HG02885 (cell line): ENCODE measurements around the gene AGA.

Experiments
- ATAC-seq: cut with Tn5 transposase; IDR thresholded peaks from one replicate; pipeline ENCODE4 v1.9.1; 2021; ENCODE audit warnings: mild to moderate bottlenecking; ENCODE audit not compliant: unreplicated experiment, poor library complexity

The AGA gene

GRCh38 chr4:177393236-177393635 lies 49.0 kb downstream of the AGA start:
- ATAC-seq: peak; percentile 80

- ATAC-seq: no peak
Observed at GRCh38 chr4:177391953-177392352, 50.3 kb downstream of the AGA start.

DNA sequence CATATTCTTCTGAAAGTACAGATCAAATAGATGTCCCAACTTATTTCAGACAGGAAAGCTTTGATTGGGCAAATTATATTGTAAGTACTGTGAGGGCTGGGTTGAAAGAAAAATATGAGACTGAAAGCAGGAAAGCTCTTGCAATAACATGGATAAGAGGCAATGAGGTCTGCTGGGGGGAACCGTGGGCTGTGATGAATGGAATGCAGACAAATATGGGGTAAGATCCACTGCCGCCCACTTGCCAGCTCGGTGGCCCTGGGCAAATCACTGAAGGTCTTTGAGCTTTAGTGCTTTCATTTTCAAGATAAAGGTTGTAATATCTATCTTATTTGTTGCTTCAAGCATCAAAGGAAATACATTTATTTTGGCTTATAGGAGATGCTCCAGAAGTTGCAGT lies 51.0 kb downstream of the AGA start:
- no peak for ATAC-seq

DNA sequence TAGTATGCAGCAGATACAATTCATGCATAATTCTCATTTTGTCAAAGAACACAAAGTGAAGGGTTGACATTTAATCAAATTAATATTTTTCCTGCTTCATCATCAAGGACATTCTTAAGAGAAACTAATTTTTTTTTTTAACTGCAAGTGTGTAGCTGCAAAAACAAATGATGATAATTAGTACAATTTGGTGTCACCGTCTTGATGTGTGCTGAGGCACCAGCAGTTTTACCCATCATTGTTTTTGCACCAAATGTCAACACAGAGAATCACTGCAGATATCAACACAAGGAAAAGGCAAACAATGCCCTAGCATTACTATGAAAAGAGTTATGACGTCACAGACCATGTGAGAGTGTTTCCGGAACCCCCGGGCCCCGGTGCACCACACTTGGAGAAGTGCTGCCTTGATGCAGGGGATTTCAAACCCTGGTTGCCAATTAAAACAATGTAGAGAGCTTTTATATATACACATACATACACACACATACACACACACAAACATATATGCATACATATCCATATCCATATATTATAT lies 55.9 kb downstream of the AGA start:
- ATAC-seq: no peak

DNA sequence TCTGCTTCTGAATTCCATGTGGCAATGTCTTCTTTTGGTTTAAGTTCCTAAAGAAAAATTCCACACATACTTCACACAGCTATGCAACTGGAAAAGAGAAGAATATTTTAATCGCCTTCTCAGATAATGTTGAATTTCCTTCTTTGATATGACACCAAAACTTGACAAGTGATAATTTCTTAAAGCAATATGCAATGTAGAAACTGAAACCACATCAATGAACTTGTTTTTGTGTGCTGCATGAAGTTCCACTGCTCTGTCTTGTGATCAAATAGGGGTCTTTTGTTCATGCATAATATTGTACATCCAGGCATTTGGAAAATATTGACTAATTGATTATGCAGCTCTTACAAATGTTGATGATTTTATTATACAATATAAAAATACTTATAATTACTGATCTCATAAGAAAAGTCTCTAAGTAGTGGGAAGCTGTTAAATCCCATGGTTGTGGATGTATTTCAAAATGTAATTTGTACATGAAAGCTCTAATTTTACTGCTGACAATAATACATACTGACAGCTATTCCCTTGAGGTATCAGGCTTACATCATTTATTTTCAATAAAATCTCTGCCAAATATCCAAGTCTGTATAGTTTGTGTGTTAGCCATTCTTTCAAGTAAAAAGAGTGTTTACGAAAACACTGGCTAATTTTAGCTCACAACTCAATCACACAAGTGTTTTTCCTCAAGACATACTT lies 56.5 kb downstream of the AGA start:
- ATAC-seq: no peak

DNA sequence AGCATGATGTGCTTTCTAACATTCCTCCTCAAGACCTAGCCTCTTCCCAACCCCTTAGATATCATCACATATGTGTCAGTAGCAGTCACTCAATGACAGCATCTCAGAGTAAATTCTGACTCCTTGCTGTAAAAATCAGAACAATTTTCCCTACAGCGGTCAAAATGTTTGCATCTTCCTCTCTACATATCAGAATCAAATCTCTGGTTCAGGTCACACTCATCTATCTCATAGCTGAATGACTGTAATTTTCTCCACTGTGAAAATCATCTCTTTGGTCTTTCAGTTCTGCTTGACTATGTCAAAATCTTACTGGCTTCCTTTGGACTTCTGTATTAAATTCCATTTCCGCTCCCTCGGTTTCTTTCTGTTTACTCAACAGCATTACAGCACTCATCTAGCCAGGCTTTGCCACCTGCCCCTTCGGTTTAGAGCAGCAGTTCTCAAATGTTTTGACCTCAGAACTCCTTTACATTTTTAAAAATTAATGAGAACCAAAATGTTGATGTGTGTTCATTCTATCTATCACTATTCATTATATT lies 57.3 kb downstream of the AGA start:
- no peak for ATAC-seq

DNA sequence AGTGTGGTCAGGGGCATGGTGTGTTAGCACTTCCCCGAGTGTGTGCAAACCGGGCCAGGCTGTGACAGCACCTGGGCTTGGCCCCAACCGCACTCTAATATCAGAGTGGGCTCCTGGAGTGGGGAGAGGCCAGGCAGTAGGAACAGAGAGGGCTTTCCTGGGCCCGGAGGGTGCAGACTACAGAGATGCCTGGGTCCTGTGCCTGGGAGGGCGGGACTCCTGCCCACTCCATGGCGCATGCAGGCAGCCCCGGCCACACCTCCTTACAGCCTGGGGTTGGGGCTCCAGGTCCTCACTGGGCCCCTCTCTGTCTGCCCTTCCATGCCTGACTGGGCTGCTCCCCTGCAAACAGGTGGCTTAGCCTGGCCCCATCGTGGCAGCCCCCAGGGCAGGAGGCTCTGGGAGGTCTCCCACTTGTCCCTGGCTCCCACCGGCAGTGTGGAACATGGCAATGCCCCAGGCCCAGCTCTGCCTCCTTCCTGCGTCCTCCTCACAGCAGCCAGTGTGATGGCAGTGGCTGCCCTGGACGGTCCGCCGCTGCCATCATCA lies 60.4 kb downstream of the AGA start:
- no peak for ATAC-seq
